ENCODE results near the gene ITSN1. TPM values are rescaled to one million over a fixed set of nuclear protein-coding genes. Genes with fewer than 3 reads are reported as not detected.

The ITSN1 gene
- total RNA-seq, 1 experiment from 2014 or later = 50.3 TPM

GRCh38 chr21:33707846-33708245 lies 65.5 kb downstream of the ITSN1 start:
- Histone ChIP-seq H3K9me3 (ENCODE audit: control insufficient read depth, insufficient read depth, low read depth, low read length) (no peaks in the 10 kb centered on the region; the same call in 1 of the 2 replicates), H3K4me1 (ENCODE audit: control insufficient read depth, insufficient read depth, low read length) (peaks cover 14% of the 10 kb centered on the region), H3K36me3 (ENCODE audit: control insufficient read depth, insufficient read depth, low read length) (no peaks in the 10 kb centered on the region), H3K27ac (ENCODE audit: low read length) (no peak overlapping the region), H3K4me3 (ENCODE audit: low read depth in 2 of 2, low read length in 2 of 2) (no peak overlapping the region), H3K27me3 (ENCODE audit: control insufficient read depth, insufficient read depth, low read length) (no peaks in the 10 kb centered on the region)
- BruUV-seq (replicated peaks) = no TSS peak
- intact Hi-C loops (cut with micrococcal nuclease; ENCODE audit: unreplicated experiment) = no loop called here
- in situ Hi-C loops (cut with HindIII; ENCODE audit: low pct_unique_long_range_greater_than_20kb, low sequenced_read_pairs) = no loop called here
- no peak for TF ChIP-seq POLR2AphosphoS5 (IDR thresholded peaks at IDR 0.05; ENCODE audit: low read depth, low read length)
- no peak for TF ChIP-seq TCF7L2 (IDR thresholded peaks at IDR 0.05; ENCODE audit: low read depth, low read length)
- TF ChIP-seq SIN3A (IDR thresholded peaks at IDR 0.05; ENCODE audit: borderline replicate concordance, insufficient read depth, low read depth, low read length) = no peak
- no peak for TF ChIP-seq REST (IDR thresholded peaks at IDR 0.05; ENCODE audit: insufficient read depth in 1 of 2, low read depth in 2 of 2, low read length in 1 of 2)
- TF ChIP-seq CTCF (IDR thresholded peaks at IDR 0.05) = no peak
- no peak for DNase-seq (ENCODE audit: low read depth, low spot score)
- ATAC-seq = no peak
- CTCF ChIA-PET = no interaction called here
- POLR2A ChIA-PET = no interaction called here

- BruUV-seq (replicated peaks) = no TSS peak
- H3K27ac ChIP-seq (ENCODE audit: low read length) = no peak overlapping the region
- ChIA-PET CTCF (no interaction called here), POLR2A (no interaction called here)
- no peaks in the 10 kb centered on the region for H3K27me3 ChIP-seq (ENCODE audit: control insufficient read depth, insufficient read depth, low read length)
- H3K4me1 ChIP-seq (ENCODE audit: control insufficient read depth, insufficient read depth, low read length) = peaks cover 13% of the 10 kb centered on the region
- H3K36me3 ChIP-seq (ENCODE audit: control insufficient read depth, insufficient read depth, low read length) = no peaks in the 10 kb centered on the region
- no peak for ATAC-seq
- no peak overlapping the region for H3K4me3 ChIP-seq (ENCODE audit: low read depth in 2 of 2, low read length in 2 of 2)
- no peak for DNase-seq (ENCODE audit: low read depth, low spot score)
- TF ChIP-seq TCF7L2 (IDR thresholded peaks at IDR 0.05; ENCODE audit: low read depth, low read length) = no peak
- no peak for TF ChIP-seq REST (IDR thresholded peaks at IDR 0.05; ENCODE audit: insufficient read depth in 1 of 2, low read depth in 2 of 2, low read length in 1 of 2)
- no peak for TF ChIP-seq SIN3A (IDR thresholded peaks at IDR 0.05; ENCODE audit: borderline replicate concordance, insufficient read depth, low read depth, low read length)
- TF ChIP-seq CTCF (IDR thresholded peaks at IDR 0.05) = no peak
- TF ChIP-seq POLR2AphosphoS5 (IDR thresholded peaks at IDR 0.05; ENCODE audit: low read depth, low read length) = no peak
- in situ Hi-C loops (cut with HindIII; ENCODE audit: low pct_unique_long_range_greater_than_20kb, low sequenced_read_pairs) = no loop called here
- H3K9me3 ChIP-seq (ENCODE audit: control insufficient read depth, insufficient read depth, low read depth, low read length) = no peaks in the 10 kb centered on the region; the same call in 1 of the 2 replicates
- intact Hi-C loops (cut with micrococcal nuclease; ENCODE audit: unreplicated experiment) = no loop called here
Observed at GRCh38 chr21:33708874-33709273, 66.6 kb downstream of the ITSN1 start.
